ENCODE data around the gene EID2B.

The EID2B gene

GRCh38 chr19:39498798-39499642, 33.6 kb downstream of the EID2B start, which contains the start of gene DLL3:
DLL3 (plus strand) TSS chr19:39498947; CDS start chr19:39498975, 28 bp downstream.
- Mint-ChIP-seq H3K36me3 (ENCODE audit: low read depth) (no peaks in the 10 kb centered on the region), H3K27ac (no peak within 1 kb of the TSS), H3K4me3 (peak within 1 kb of the TSS; percentile 54 to 78 (median 71)), H3K4me1 (peaks cover 14% of the 10 kb centered on the region), H3K9me3 (no peaks in the 10 kb centered on the region), H3K27me3 (ENCODE audit: low read depth) (peaks cover 80% of the 10 kb centered on the region)
- TF ChIP-seq CTCF (IDR thresholded peaks at IDR 0.05; ENCODE audit: unreplicated experiment in 3 of 3): no peak

GRCh38 chr19:39497996-39498797, 34.5 kb downstream of the EID2B start:
- Mint-ChIP-seq H3K36me3 (ENCODE audit: low read depth) (no peaks in the 10 kb centered on the region), H3K27ac (no peak overlapping the region), H3K27me3 (ENCODE audit: low read depth) (peaks cover 72% of the 10 kb centered on the region), H3K4me1 (peaks cover 14% of the 10 kb centered on the region), H3K4me3 (peak overlapping the region; percentile 40 to 68 (median 62)), H3K9me3 (no peaks in the 10 kb centered on the region)
- TF ChIP-seq CTCF (IDR thresholded peaks at IDR 0.05; ENCODE audit: unreplicated experiment in 3 of 3): peak; percentile 35 to 53 (median 47)

GRCh38 chr19:39497701-39497995, 35.0 kb downstream of the EID2B start:
- Mint-ChIP-seq H3K4me3 (peak overlapping the region in 1 of 3 experiments; percentile 68), H3K27me3 (ENCODE audit: low read depth) (peaks cover 68% of the 10 kb centered on the region)

GRCh38 chr19:39496063-39496462, 36.6 kb downstream of the EID2B start:
- no peaks in the 10 kb centered on the region for H3K9me3 Mint-ChIP-seq
- no peak for TF ChIP-seq CTCF (IDR thresholded peaks at IDR 0.05; ENCODE audit: unreplicated experiment in 3 of 3)
- peaks cover 14% of the 10 kb centered on the region for H3K4me1 Mint-ChIP-seq
- no peak overlapping the region for H3K27ac Mint-ChIP-seq
- peaks cover 59% of the 10 kb centered on the region for H3K27me3 Mint-ChIP-seq (ENCODE audit: low read depth)
- H3K4me3 Mint-ChIP-seq: no peak overlapping the region
- peaks cover 8% of the 10 kb centered on the region for H3K36me3 Mint-ChIP-seq (ENCODE audit: low read depth)

More at GRCh38 chr19:39497701-39497995, 35.0 kb downstream of the EID2B start:
- peaks cover 4% of the 10 kb centered on the region for H3K36me3 Mint-ChIP-seq (ENCODE audit: low read depth)
- peaks cover 14% of the 10 kb centered on the region for H3K4me1 Mint-ChIP-seq
- H3K9me3 Mint-ChIP-seq: no peaks in the 10 kb centered on the region
- no peak overlapping the region for H3K27ac Mint-ChIP-seq
- TF ChIP-seq CTCF (IDR thresholded peaks at IDR 0.05; ENCODE audit: unreplicated experiment in 3 of 3): no peak

- Mint-ChIP-seq H3K4me3 (no peak overlapping the region), H3K27me3 (ENCODE audit: low read depth) (peaks cover 44% of the 10 kb centered on the region), H3K4me1 (peaks cover 11% of the 10 kb centered on the region), H3K36me3 (ENCODE audit: low read depth) (peaks cover 14% of the 10 kb centered on the region), H3K9me3 (no peaks in the 10 kb centered on the region), H3K27ac (no peak overlapping the region)
- TF ChIP-seq CTCF (IDR thresholded peaks at IDR 0.05; ENCODE audit: unreplicated experiment in 3 of 3): no peak
Observed at GRCh38 chr19:39494661-39495060, 38.0 kb downstream of the EID2B start.

Data from nephron (organoid).